ENCODE measurements around the gene ZNF76. TPM values are rescaled to one million over a fixed set of nuclear protein-coding genes. Genes with fewer than 3 reads are reported as not detected.

ZNF76 gene
- total and polyA plus RNA-seq, 2 of the 13 experiments (the other 11 are each of a cell fraction or from before 2014, with no cell fraction given): 13.2 to 26.4 TPM

DNA sequence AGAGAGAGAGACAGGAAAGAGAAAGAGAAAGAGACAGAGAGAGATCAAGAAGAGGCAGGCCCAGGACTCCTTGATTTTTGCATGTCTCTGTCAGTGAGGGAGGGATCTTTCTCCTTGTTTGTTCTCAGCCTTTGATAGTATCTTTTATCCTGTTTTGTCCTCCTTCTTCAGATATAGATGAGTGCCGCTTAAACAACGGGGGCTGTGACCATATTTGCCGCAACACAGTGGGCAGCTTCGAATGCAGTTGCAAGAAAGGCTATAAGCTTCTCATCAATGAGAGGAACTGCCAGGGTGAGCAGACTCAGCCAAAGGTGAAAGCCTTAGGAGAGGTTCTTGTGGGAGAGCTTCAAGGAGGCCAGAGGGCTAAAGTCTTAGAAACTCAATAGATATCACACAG lies 20.0 kb upstream of the ZNF76 start:
- no peaks in the 10 kb centered on the region for H3K36me3 ChIP-seq (replicated peaks in 1 of 2; ENCODE audit: control insufficient read depth in 1 of 2, insufficient read depth in 2 of 2, low read length in 2 of 2)
- H3K79me2 ChIP-seq (ENCODE audit: insufficient read depth, low read length): no peaks in the 10 kb centered on the region
- no peaks in the 10 kb centered on the region for H3K9me3 ChIP-seq (ENCODE audit: low read length)
- in situ Hi-C loops (cut with HindIII; ENCODE audit: extremely low pct_ligation_motif_present, low pct_unique_long_range_greater_than_20kb) (loop anchor here (5.0 kb wide), 1 partner anchor 252 kb away; no protein-coding TSS in a partner anchor), intact Hi-C loops (cut with micrococcal nuclease; ENCODE audit: unreplicated experiment) (no loop called here)
- H3K27me3 ChIP-seq (ENCODE audit: control insufficient read depth in 1 of 2, insufficient read depth in 2 of 2, low read length in 2 of 2): no peaks in the 10 kb centered on the region
- DNase-seq (ENCODE audit: low spot score): no peak
- FAIRE-seq: no peak
- peaks cover 7% of the 10 kb centered on the region; the same call in 1 of the 2 replicates for H4K20me1 ChIP-seq (ENCODE audit: insufficient read depth, low read length)
- no peak overlapping the region for H3K4me2 ChIP-seq (ENCODE audit: low read depth, low read length)
- ChIA-PET POLR2A (no interaction called here), CTCF (ENCODE audit: low intra/inter-chr PET ratio, low total read pairs) (interaction anchor here (4.9 kb wide), 1 partner anchor 93 kb away, joined by 61 read pairs; no protein-coding TSS in a partner anchor)
- BruUV-seq (replicated peaks): no TSS peak
- ATAC-seq: no peak
- no peak overlapping the region for H3K4me3 ChIP-seq (replicated peaks in 1 of 3; ENCODE audit: insufficient read depth in 1 of 3, low read depth in 2 of 3, low read length in 3 of 3)
- 95% methylated on average over 4 of the region's 4 CpGs for WGBS (ENCODE audit: low lambda C conversion rate)
- no peak overlapping the region for H3K9ac ChIP-seq (ENCODE audit: insufficient read depth, low read depth, low read length)
- no peak overlapping the region for H2AFZ ChIP-seq (ENCODE audit: low read length)
- no peaks in the 10 kb centered on the region for H3K4me1 ChIP-seq (ENCODE audit: insufficient read depth, low read length)
- no peak overlapping the region for H3K27ac ChIP-seq (ENCODE audit: extremely low read length, insufficient read depth, low read length)
- TF ChIP-seq HOXA9 (CRISPR knock-in tag; IDR thresholded peaks at IDR 0.05; ENCODE audit: borderline replicate concordance) (no peak), POLR2AphosphoS2 (IDR thresholded peaks at IDR 0.05; ENCODE audit: low read depth, low read length) (no peak)
- TF ChIP-seq, protein P1, sequence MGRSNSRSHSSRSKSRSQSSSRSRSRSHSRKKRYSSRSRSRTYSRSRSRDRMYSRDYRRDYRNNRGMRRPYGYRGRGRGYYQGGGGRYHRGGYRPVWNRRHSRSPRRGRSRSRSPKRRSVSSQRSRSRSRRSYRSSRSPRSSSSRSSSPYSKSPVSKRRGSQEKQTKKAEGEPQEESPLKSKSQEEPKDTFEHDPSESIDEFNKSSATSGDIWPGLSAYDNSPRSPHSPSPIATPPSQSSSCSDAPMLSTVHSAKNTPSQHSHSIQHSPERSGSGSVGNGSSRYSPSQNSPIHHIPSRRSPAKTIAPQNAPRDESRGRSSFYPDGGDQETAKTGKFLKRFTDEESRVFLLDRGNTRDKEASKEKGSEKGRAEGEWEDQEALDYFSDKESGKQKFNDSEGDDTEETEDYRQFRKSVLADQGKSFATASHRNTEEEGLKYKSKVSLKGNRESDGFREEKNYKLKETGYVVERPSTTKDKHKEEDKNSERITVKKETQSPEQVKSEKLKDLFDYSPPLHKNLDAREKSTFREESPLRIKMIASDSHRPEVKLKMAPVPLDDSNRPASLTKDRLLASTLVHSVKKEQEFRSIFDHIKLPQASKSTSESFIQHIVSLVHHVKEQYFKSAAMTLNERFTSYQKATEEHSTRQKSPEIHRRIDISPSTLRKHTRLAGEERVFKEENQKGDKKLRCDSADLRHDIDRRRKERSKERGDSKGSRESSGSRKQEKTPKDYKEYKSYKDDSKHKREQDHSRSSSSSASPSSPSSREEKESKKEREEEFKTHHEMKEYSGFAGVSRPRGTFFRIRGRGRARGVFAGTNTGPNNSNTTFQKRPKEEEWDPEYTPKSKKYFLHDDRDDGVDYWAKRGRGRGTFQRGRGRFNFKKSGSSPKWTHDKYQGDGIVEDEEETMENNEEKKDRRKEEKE (IDR thresholded peaks at IDR 0.05): no peak
- TF ChIP-seq, protein P2, sequence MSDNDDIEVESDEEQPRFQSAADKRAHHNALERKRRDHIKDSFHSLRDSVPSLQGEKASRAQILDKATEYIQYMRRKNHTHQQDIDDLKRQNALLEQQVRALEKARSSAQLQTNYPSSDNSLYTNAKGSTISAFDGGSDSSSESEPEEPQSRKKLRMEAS (IDR thresholded peaks at IDR 0.05): no peak
